Epidermal melanocyte (primary cell): ENCODE data around the gene TSEN34.
"Not testable (repeated sequence)": the region's sequence is repeated elsewhere in the genome, so short reads cannot be mapped to it uniquely, and the experiment has no call there.

Experiments used
- DNase-seq: peaks from one replicate; pipeline ENCODE4 v3.0.0; 2011; ENCODE audit warnings: low spot score; ENCODE audit not compliant: insufficient read length

TSEN34 gene

DNA sequence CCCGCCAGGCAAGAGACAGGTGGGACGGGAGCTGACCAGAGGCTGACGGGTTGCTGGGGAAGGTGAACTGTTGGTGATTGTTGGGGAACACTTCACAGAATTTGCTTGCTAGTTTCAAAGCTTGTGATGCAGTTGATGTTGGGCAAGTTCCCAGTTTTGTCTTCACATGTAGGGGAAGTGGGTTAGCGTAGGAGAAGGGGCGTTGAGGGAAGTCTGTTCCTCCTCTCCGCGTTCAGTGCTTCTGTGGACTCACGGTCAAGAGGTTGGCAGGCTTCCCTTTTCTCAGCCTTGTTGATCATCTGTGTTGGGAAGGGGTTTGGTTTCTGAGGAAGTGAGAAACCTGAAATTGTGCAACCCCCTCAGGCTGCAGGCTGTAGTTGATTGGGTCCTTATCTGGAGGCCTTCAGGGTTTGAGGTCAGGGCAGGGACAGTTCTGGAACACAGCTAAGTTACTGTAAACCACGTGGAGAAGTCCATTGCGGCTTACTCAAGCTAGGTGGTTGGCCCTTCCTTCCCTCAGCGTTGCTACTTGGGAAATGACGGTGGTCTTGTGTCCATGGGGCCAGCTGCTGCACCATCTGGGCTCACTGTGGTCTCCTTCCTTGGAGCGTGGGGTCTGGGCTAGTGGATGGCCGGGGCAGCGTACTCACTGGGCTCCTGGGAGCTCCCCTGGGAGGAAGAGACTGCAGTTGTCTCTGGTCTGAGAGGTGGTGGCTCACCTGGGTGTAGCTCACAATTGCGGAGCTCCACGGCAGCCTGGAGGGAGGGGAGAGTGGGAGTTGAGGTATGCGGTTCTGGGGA, 17.1 kb downstream of the TSEN34 start:
- no peak for DNase-seq

DNA sequence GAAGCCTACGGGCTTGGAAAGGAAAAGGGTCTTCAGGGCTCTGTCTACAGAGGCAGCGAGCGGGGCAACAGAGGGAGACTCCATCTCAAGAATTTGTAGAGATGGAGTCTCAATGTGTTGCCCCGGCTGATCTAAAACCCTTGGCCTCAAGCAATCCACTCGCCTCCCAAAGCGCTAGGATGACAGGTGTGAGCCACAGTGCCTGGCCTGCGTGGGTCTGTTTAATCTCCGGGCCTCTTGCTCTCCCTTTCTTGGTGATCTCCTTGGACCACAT, 17.6 kb downstream of the TSEN34 start:
- no peak for DNase-seq

DNA sequence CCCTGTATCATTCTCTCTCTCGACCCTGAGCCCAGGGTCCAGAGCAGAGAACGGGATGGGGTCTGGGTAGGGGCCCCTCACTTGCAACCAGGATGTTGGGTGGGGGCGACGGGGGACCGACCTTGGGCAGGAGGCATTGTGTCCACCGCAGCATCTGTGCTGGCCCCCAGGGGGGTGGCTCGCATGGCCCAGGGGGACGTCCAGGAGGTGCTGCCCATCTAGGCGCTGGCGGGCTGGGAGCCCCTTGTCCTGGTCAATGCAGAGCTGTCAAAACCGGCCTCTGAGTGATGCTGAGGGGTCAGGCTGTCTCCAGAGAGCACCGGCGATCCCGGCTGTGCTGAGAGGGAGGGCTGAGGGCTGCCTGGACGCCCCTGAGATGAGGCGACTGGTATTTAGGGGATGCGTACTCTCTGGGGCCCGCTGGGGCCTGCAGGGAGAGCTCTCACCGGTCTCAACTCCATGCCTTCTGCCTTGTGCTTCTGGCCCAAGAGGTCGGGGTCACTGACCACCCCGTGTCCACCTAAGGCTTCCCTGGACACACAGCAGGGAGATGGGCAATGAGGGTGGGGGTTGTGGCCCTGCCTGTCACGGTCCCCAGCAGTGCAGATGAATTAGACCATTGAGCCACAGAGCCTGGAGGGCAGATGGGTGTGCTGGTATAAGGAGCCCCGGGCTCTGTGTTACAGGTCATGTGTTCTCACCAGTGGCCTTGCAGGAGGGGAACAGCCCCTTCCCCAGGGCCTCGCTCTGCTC, 18.1 kb downstream of the TSEN34 start:
- no peak for DNase-seq

DNA sequence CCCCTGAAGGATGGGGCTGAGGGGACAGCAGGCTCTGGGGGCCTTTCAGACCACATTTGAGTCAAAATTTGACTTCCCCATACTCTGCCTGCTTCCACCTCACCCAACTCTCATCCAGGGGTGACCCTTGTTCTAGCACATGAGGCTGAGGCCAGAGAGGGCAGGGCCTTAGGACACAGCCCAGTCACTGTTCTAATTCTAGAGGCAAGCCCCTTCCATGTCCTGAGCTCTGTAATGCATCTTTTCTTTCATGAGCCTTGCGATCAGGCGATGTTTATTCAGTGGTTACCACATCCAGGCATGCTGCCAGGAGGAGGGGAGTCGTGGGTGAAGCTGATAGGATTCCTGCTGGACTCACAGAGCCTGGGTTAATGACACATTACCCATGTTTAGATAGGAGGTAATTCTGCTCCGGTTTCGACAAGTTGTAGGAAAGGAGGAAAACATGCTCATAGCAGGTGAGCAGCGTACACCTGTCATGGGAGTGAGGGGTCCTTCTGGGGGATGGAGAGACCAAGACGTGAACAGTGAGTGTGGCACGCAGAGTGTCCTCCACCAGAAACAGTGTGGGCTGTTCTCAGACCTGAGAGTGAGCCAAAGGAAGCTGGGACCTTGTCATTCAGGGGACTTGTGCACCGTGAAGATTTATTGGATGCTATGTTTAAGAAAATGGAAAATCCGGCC, 18.8 kb downstream of the TSEN34 start:
- peak; percentile 95 for DNase-seq

DNA sequence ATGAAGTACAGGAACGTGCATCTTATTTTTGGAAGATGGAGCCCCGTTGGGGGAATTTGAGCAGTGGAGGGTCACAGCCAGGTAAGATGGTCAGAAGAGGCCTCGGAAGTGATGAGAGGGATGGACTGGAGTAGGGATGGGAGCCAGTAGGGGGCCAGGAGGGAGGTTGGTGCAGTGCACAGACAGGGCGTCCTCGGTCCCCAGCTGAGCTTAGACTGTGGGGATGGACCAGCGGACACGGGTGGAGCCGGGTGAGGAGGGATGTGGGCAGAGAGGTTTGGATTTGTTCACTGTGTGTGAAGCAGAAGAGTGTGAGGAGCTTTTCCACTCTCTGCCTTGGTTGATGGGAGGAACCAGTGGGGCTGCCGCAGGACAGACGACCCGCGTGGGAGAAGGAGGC, 20.1 kb downstream of the TSEN34 start:
- no peak for DNase-seq

DNA sequence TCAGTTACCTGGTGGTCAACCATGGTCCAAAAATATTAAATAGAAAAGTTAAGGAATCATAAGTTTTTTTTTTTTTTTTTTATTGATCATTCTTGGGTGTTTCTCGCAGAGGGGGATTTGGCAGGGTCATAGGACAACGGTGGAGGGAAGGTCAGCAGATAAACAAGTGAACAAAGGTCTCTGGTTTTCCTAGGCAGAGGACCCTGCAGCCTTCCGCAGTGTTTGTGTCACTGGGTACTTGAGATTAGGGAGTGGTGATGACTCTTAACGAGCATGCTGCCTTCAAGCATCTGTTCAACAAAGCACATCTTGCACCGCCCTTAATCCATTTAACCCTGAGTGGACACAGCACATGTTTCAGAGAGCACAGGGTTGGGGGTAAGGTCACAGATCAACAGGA, 23.1 kb downstream of the TSEN34 start:
- DNase-seq = not testable (repeated sequence)

DNA sequence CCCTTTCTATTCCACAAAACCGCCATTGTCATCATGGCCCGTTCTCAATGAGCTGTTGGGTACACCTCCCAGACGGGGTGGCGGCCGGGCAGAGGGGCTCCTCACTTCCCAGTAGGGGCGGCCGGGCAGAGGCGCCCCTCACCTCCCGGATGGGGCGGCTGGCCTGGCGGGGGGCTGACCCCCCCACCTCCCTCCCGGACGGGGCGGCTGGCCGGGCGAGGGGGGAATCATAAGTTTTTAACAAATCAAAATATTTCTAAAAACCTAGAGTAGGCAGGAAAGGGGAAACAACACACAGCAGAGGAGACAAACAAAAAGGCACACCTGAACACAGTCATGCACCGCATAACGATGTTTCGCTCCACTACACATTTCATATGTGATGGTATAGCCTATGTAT, 23.6 kb downstream of the TSEN34 start:
- not testable (repeated sequence) for DNase-seq

DNA sequence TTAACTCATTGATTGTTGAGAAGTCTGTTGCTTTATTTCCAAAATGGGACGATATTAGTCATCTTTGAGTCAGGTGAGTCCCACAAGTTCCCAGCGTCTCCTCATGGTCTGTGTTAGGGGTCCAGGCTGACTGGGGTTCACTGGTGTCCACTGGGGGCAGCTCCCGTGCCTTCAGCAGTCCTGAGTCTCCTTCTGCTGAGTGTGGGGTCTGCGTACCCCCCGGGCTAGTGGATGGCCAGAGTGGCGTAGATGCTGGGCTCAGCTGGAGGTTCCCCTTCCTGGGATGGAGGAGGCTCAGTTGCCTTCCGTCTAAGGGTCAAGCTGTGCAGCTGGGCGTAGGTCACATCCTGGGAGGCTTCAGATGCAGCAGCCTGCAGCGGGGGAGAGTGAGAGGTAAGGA, 25.8 kb downstream of the TSEN34 start:
- DNase-seq = no peak

DNA sequence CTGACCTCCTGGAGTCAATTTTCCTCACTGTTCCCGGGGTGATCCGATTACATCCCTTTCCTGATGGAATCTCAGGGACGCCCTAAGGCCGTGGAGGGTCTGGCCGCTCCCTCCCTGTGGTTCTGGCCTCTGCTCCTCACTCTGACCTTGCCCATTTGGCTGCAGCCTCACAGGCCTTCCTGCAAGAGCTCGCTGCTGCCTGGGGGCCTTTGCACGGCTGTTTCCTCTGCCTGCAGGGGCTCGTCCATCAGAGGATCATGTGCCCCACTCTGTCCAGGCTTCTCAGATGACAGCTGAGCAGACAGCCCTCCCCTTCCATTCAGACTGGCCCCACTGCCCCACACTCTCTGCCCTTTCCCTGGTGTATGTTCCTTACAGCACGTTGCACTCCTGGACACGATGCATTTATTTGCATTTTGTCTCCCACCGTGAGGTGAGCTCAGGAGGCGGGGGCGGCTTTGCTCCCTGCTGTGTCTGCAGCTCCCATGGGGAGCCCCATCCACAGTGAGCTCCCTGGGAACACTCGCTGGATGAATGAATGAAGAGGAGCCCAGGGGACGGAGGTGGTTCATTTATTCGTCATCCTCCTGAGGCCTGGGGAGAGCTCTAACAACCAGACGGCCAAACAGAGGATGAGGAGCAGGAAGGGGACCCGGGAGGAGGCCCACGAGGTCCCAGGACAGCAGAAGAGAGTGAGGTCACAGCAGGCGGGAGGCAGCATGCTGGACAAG, 26.6 kb downstream of the TSEN34 start:
- not testable (repeated sequence) for DNase-seq

DNA sequence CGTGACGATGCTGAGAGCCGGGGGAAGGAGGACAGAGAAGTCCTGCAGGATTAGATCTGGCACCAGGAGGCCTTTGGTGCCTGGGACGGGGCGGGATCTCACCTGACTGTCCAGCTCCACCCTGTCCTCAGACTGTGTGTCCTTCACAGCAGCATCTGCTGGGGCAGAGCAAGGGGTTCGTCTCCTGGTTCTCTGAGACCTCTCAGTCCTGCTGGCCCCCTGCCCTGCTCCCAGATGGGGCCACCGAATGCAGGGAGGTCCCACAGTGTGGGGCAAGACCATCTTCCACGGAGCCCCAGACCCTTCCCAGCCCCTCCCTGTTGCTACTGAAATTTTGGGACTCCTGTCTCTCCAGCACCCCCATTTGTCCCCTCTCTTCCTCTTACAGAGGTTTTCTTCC, 27.2 kb downstream of the TSEN34 start:
- DNase-seq = no peak

DNA sequence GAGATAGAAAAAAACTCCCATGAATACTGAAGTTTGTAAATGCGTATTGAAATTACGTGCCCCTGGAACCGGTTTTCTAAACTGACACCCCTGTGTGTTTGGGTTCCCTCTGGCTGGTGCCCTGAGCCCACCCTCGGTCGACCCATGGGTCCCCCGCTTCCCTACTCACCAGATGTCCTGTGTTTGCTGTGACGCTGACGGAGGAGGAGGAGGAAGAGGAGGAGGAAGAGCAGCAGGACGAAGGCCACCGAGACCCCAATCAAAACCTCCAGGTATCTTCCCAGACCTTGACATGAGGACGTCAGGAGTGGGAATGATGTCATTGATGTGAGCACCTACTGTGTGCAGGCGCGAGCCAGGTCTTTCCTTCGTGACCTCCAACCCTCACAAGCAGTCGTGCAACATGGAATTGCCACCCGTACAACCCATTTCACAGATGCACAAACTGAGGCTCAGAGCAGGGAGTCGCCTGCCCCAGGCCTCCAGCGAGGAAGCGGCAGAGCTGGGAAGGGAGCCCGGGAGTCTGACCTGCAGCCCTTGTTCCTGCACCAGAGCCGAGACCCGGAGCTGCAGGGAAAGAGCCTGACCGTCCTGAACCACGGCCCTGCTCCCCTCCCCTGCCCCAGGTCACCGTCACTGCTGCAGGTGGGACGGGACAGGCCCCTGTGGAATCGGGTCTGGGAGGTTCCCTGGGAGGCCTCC, 28.0 kb downstream of the TSEN34 start:
- no peak for DNase-seq

DNA sequence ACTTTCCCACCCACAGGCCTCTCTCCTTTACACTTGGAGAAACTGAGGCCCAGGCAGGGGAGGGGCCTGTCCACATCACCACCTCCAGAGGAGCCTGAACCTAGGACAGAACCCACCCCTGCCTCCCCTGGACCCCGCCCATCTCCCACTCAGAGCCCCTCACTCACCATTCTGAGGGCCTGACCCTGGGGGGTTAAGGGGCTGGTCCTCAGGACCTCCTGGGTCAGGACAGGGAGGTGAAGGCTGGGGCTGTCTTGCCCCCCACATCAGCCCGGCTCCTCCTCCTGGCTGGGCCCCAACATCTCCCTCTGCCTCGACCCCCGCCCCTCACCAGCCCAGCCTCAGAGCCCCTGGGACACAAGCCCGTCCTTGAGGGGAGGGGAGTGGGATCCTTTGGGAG, 28.6 kb downstream of the TSEN34 start:
- DNase-seq = not testable (repeated sequence)

DNA sequence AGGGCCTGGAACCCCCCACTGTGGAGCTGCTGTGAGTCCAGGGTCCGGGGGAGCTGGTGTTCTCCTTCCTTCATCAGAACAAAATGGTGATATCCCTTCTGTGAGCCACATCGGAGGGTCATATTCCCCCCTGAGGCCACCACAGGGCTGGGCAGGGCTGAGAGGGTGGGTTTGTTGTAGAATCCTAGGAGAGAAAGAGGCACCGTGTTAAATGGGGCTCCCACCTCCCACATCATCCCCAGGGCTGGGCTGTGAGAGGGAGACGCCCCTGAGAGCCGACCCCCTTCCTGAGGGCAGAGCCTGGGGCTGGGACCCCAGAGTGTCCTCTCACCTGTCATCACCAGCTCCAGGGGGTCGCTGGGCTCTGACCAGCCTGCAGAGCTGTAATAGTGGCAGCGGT, 30.8 kb downstream of the TSEN34 start:
- not testable (repeated sequence) for DNase-seq

DNA sequence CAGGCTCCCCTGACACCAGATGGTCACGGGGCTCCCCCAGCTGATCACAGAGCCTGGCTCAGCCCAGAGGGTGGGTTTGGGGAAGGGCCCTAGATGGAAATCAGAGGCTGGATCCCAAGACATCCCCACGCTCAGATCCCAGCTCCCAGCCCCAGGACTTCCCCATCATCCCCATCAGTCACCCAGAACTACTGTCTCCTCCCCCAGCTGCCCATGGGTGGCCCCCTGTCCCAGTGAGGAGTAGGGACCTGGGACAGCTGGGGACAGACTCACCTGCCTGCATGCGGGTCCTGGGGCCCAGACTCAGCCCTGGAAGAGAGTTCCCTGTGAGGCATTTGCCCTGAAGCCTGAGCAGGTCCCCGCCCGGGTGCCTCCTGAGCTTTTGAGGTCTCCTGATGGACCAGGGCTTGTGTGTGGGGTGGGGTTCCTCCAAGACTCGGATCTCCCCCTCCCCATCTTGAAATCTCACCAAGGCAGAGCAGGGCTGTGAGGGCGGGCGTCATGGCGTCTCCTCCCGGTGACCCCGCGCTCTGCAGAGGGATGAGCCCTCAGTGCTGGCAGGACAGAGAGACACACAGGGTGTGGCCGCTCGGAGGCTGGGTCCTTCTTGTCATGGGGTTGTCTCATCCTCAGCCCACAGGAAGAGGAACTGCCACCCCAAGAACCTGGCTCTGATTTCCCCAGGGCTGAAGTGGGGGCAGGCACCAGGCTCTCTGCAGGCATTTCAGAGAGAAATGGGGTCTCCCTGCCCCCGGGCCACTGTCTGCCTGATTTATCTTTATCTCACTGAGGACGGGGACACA, 31.6 kb downstream of the TSEN34 start, which contains the start of gene LILRB3:
TSS of gene LILRB3 (minus strand) at position 534 of the 803 bp plus-strand sequence. CDS start at position 503, 31 bp downstream.
- not testable (repeated sequence) for DNase-seq

DNA sequence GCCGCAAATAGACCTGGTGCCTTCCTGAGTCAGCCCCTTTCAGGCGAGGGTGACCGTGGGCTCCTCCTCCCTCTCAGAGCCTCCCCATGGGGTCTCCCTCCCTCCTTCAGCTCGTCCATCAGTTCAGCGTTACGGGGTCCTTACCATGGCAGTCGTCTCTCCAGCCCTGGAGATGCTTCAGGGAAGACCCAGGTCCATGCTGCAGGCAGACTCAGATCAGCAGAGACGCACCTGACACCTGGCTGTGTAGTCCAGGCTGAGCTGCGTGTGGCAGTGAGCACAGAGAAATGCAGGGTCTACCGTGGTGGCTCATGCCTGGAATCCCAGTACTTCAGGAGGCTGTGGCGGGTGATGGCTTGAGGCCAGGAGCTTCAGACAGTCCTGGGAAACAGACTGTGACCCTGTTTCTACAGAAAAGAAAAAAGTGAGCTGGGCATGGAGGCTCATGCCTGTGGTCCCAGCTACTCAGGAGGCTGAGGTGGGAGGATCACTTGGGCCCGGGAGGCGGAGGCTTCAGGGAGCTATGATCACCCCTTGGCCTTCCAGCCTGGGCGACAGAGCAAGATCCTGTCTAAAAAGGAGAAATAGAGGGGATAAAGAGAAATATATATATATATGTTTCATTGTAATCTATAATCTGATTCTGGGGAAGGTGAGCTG, 32.3 kb downstream of the TSEN34 start:
- DNase-seq = not testable (repeated sequence)

DNA sequence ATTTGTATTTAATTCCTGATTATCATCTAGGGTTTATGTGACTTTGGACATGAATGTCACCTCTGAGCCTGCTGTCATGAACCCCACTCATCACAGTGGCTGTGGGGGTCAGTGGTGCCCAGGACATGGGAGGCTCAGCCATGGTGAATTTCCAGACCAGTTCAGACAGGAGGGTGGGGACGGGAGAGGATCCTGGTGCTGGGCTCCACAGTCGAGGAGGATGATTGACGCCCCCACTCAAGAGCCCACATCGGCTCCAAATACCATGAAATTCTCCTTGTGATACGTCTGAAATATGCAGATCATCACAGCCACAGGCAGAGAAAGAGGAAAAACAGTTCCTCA, 32.8 kb downstream of the TSEN34 start:
- not testable (repeated sequence) for DNase-seq

DNA sequence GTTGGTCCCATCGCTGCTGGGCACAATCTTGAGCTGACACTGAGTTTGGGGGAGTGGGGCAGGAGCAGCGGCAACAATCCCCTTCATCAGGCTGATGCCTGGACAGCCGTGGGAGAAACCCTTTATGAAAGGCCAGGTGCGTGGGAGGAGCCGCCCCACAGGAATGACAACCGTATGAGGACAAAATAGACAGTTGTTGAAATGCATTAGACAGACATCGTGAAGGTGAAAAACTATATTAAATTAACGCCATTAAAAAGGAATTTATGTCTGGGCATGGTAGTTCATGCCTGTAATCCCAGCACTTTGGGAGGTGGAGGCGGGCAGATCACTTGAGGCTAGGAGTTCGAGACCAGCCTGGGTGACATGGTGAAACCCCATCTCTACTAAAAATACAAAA, 33.5 kb downstream of the TSEN34 start:
- DNase-seq = not testable (repeated sequence)

DNA sequence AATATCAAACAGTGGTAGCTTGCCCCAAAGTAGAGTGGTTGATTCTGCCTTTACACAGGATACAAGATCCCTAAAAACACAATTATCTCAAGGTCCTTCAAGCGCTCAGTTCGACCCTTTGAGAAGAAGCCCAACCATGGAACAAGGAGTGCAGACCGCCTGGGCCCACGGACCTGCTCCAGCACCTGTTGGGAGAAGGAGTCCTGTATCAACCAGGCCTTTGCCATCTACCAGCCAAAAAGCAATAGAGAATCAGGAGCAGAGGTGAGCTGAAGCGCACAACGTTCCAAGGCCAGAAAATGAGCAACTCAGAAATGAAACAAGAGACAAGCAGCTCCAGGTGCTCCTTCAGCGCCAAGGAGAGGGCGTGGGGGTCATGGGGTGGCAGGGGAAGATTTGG, 38.0 kb downstream of the TSEN34 start:
- no peak for DNase-seq

DNA sequence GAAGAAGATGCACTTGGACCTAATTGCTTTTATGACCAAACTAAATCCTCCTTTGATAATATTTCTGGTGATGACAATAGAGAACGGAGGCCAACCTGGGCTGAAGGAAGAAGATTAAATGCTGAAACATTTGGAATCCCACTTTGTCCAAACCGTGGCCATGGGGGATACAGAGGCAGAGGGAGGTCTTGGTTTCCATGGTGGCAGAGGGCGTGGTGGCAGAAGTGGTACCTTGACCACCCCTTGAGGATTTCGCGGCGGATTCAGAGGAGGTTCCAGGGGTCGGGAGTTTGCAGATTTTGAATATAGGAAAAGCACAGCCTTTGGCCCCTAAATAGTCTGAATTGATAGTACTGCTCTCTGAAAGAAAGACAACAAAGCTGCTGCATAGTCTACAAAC, 38.9 kb downstream of the TSEN34 start:
- DNase-seq = no peak
